Lower lobe of right lung (tissue), 2 donors: Measurements from ENCODE around the gene ANAPC1. TPM values are rescaled to one million over a fixed set of nuclear protein-coding genes. Genes with fewer than 3 reads are reported as not detected.

ENCODE experiments used
- ATAC-seq, 2 donors: fragments of 200-7000 bp; cut with Tn5 transposase; one replicate each; pipeline ENCODE4 v1.9.1; 2020 to 2022; ENCODE audit warnings: mild to moderate bottlenecking in 2 of 2, moderate library complexity in 2 of 2
- DNase-seq: peaks from one replicate; pipeline ENCODE4 v3.0.0-alpha.2; 2020
- H3K27ac ChIP-seq: fragments of 200-600 bp; one replicate; pipeline ENCODE4 v1.8.0; 2022
- H3K27me3 ChIP-seq: fragments of 200-600 bp; one replicate; pipeline ENCODE4 v1.8.0; 2022; ENCODE audit warnings: low read depth
- H3K36me3 ChIP-seq: fragments of 200-600 bp; one replicate; pipeline ENCODE4 v1.8.0; 2022; ENCODE audit warnings: mild to moderate bottlenecking
- H3K4me1 ChIP-seq: fragments of 200-600 bp; one replicate; pipeline ENCODE4 v1.8.0; 2022
- H3K4me3 ChIP-seq: fragments of 200-600 bp; one replicate; pipeline ENCODE4 v1.8.0; 2022; ENCODE audit warnings: mild to moderate bottlenecking
- H3K9me3 ChIP-seq: fragments of 200-600 bp; one replicate; pipeline ENCODE4 v1.8.0; 2022
- intact Hi-C: fragments of 100-400 bp; cut with DNase I; formaldehyde crosslinking; loops from one replicate; pipeline ENCODE4 v1.11.0; 2022
- total RNA-seq: library from RNA; stranded (reverse); fragmentation: NEBNext Ultra II Directional; extraction: Animal tissue kit (Norgen Biotek cat#: 25700); gene quantifications from one replicate; pipeline ENCODE4 v1.2.1, GENCODE V29; 2021
- TF ChIP-seq, protein P1 (sequence below): fragments of 200-600 bp; IDR thresholded peaks from one replicate; pipeline ENCODE4 v1.8.0; 2022; ENCODE audit warnings: antibody characterized with exemption, mild to moderate bottlenecking
- donor health status: DM: no; HTN: yes; CAD: no; lungs with severe emphysema.

Gene ANAPC1
- total RNA-seq, 1 donor from 2014 or later, result 32.2 TPM

DNA sequence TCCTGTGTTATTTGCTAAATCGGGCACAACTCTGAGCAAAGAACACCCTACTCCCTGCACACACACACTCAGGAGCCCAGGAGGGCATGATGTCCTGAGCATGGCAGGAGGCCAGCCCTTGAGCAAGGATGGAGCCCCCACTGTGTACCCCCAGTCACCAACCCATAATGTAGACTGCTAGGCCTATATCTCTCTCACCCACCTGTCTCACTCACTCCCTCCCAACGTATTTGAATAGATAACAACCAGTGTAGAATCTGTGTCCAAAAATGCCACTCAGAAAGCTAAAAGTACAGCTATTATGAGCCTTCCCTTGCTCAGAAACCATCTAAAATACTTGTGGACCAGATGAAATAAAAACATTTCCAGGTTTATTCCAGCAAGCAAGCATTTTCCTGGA is 43.7 kb upstream of the ANAPC1 start:
- intact Hi-C loops, result no loop called here
- Histone ChIP-seq H3K9me3 (no peaks in the 10 kb centered on the region), H3K4me1 (peaks cover 8% of the 10 kb centered on the region), H3K4me3 (no peak overlapping the region), H3K36me3 (peaks cover 27% of the 10 kb centered on the region), H3K27me3 (no peaks in the 10 kb centered on the region), H3K27ac (no peak overlapping the region)
- no peak for ATAC-seq
- TF ChIP-seq, protein P1, sequence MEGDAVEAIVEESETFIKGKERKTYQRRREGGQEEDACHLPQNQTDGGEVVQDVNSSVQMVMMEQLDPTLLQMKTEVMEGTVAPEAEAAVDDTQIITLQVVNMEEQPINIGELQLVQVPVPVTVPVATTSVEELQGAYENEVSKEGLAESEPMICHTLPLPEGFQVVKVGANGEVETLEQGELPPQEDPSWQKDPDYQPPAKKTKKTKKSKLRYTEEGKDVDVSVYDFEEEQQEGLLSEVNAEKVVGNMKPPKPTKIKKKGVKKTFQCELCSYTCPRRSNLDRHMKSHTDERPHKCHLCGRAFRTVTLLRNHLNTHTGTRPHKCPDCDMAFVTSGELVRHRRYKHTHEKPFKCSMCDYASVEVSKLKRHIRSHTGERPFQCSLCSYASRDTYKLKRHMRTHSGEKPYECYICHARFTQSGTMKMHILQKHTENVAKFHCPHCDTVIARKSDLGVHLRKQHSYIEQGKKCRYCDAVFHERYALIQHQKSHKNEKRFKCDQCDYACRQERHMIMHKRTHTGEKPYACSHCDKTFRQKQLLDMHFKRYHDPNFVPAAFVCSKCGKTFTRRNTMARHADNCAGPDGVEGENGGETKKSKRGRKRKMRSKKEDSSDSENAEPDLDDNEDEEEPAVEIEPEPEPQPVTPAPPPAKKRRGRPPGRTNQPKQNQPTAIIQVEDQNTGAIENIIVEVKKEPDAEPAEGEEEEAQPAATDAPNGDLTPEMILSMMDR, result no peak
- DNase-seq, result no peak

GRCh38 chr2:111924617-111925107 is 40.7 kb upstream of the ANAPC1 start:
- TF ChIP-seq, protein P1, result no peak
- H3K36me3 ChIP-seq, result peaks cover 8% of the 10 kb centered on the region

DNA sequence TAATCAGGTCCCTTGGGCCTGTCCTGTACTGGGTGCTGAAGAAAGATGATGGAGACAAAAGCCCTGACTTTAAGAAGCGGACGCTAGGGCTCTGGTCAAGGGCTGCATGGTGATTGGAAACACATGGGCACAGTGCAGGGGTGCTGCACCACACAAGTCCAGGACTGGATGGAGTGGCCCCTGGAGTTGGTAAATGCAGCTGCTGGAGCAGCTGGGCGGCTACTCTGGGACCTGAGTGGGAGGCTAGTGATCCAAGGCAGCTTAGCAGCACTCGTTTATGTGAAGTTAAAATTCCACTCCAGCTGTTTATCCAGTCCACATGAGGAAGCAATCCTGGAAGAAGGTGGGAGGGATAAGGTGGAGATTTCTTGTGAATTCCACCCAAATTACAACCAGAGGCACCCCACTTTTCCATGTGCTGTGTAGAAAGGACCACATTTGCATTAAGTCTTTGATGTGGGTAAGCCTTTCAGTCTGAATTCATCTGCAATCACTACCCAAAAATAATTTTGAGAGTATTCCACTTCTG is 39.3 kb upstream of the ANAPC1 start:
- H3K9me3 ChIP-seq, result no peaks in the 10 kb centered on the region
- ATAC-seq, result no peak
- no peaks in the 10 kb centered on the region for H3K36me3 ChIP-seq
- H3K27ac ChIP-seq, result peak overlapping the region; percentile 27
- TF ChIP-seq, protein P1, result no peak
- no peak overlapping the region for H3K4me3 ChIP-seq
- intact Hi-C loops, result no loop called here
- peaks cover 29% of the 10 kb centered on the region for H3K4me1 ChIP-seq
- no peaks in the 10 kb centered on the region for H3K27me3 ChIP-seq
- no peak for DNase-seq

More at GRCh38 chr2:111924617-111925107, 40.7 kb upstream of the ANAPC1 start:
- H3K4me3 ChIP-seq, result no peak overlapping the region
- H3K27ac ChIP-seq, result no peak overlapping the region
- H3K27me3 ChIP-seq, result no peaks in the 10 kb centered on the region
- intact Hi-C loops, result no loop called here
- H3K9me3 ChIP-seq, result no peaks in the 10 kb centered on the region
- no peak for ATAC-seq
- DNase-seq, result no peak
- peaks cover 19% of the 10 kb centered on the region for H3K4me1 ChIP-seq

GRCh38 chr2:111919794-111920608 is 36.0 kb upstream of the ANAPC1 start:
- DNase-seq, result peak; percentile 90
- ATAC-seq, result peak; percentile 97 to 98
- Histone ChIP-seq H3K4me3 (no peak overlapping the region), H3K4me1 (peaks cover 23% of the 10 kb centered on the region), H3K27me3 (no peaks in the 10 kb centered on the region), H3K36me3 (peaks cover 4% of the 10 kb centered on the region), H3K27ac (peak overlapping the region; percentile 33), H3K9me3 (no peaks in the 10 kb centered on the region)
- TF ChIP-seq, protein P1, result no peak
- intact Hi-C loops, result no loop called here

- Histone ChIP-seq H3K4me1 (peaks cover 23% of the 10 kb centered on the region), H3K27me3 (no peaks in the 10 kb centered on the region), H3K9me3 (no peaks in the 10 kb centered on the region), H3K4me3 (no peak overlapping the region), H3K27ac (peak overlapping the region; percentile 33), H3K36me3 (peaks cover 4% of the 10 kb centered on the region)
- TF ChIP-seq, protein P1, result no peak
- no peak for DNase-seq
- ATAC-seq, result no peak
- intact Hi-C loops, result no loop called here
Measured at GRCh38 chr2:111919365-111919764, 35.4 kb upstream of the ANAPC1 start.
